Panc1 (cell line): Measurements from ENCODE around the gene PRR5L.

Experiments
- POLR2AphosphoS5 ChIP-seq: IDR thresholded peaks from 2 replicates; pipeline ENCODE4 v1.6.1; 2012; ENCODE audit warnings: mild to moderate bottlenecking, low read depth, low read length, moderate library complexity
- TCF7L2 ChIP-seq: IDR thresholded peaks from 2 replicates; pipeline ENCODE4 v1.6.1; 2011; ENCODE audit warnings: mild to moderate bottlenecking, low read depth, low read length, inconsistent platforms
- TF ChIP-seq, protein P1 (sequence below): fragments of 450-650 bp; IDR thresholded peaks from 2 replicates; pipeline ENCODE4 v1.5.1; 2017; ENCODE audit warnings: mild to moderate bottlenecking
- TF ChIP-seq, protein P2 (sequence below), 2 experiments: IDR thresholded peaks; 2 replicates each; pipeline ENCODE4 v1.6.1; 2011 to 2012; ENCODE audit warnings: low read depth in 2 of 2, control low read depth in 1 of 2, low read length in 1 of 2, mild to moderate bottlenecking in 1 of 2, moderate library complexity in 1 of 2; ENCODE audit not compliant: insufficient read depth in 1 of 2

DNA sequence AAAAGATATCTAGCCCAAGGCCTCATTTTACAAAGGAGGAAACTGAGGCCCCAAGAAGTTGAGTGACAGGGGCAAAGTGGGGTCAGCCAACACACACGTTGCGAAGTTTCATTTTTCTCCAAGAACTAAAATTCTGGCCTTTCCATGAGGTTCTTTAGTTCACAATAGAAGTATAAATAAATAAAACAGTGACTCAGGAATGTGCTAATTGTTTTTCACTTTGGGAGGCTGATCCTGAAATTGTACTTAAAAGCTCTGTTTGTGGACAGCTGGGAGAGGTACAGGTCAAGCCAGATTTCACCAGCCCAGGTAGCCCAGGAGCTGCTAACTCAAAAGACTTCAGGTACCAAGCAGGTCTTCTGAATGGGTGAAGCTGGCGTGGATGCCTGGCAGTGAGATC lies 108.7 kb downstream of the PRR5L start:
- TF ChIP-seq, protein P1, sequence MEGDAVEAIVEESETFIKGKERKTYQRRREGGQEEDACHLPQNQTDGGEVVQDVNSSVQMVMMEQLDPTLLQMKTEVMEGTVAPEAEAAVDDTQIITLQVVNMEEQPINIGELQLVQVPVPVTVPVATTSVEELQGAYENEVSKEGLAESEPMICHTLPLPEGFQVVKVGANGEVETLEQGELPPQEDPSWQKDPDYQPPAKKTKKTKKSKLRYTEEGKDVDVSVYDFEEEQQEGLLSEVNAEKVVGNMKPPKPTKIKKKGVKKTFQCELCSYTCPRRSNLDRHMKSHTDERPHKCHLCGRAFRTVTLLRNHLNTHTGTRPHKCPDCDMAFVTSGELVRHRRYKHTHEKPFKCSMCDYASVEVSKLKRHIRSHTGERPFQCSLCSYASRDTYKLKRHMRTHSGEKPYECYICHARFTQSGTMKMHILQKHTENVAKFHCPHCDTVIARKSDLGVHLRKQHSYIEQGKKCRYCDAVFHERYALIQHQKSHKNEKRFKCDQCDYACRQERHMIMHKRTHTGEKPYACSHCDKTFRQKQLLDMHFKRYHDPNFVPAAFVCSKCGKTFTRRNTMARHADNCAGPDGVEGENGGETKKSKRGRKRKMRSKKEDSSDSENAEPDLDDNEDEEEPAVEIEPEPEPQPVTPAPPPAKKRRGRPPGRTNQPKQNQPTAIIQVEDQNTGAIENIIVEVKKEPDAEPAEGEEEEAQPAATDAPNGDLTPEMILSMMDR = no peak
- TF ChIP-seq POLR2AphosphoS5 (no peak), TCF7L2 (no peak)
- TF ChIP-seq, protein P2, sequence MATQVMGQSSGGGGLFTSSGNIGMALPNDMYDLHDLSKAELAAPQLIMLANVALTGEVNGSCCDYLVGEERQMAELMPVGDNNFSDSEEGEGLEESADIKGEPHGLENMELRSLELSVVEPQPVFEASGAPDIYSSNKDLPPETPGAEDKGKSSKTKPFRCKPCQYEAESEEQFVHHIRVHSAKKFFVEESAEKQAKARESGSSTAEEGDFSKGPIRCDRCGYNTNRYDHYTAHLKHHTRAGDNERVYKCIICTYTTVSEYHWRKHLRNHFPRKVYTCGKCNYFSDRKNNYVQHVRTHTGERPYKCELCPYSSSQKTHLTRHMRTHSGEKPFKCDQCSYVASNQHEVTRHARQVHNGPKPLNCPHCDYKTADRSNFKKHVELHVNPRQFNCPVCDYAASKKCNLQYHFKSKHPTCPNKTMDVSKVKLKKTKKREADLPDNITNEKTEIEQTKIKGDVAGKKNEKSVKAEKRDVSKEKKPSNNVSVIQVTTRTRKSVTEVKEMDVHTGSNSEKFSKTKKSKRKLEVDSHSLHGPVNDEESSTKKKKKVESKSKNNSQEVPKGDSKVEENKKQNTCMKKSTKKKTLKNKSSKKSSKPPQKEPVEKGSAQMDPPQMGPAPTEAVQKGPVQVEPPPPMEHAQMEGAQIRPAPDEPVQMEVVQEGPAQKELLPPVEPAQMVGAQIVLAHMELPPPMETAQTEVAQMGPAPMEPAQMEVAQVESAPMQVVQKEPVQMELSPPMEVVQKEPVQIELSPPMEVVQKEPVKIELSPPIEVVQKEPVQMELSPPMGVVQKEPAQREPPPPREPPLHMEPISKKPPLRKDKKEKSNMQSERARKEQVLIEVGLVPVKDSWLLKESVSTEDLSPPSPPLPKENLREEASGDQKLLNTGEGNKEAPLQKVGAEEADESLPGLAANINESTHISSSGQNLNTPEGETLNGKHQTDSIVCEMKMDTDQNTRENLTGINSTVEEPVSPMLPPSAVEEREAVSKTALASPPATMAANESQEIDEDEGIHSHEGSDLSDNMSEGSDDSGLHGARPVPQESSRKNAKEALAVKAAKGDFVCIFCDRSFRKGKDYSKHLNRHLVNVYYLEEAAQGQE (IDR thresholded peaks at IDR 0.05; ENCODE audit: insufficient read depth in 1 of 2, low read depth in 2 of 2, low read length in 1 of 2) = no peak
